Sigmoid colon (tissue), 4 donors: ENCODE results near the gene TUB.

Experiments
- CTCF ChIP-seq, 4 experiments: fragments of 450-650 bp in 3 of 4; fragments of 200-600 bp in 1 of 4; IDR thresholded peaks; one replicate each; pipeline ENCODE4 v1.5.1; 2016 to 2019; ENCODE audit warnings: antibody characterized with exemption in 4 of 4, mild to moderate bottlenecking in 3 of 4, moderate library complexity in 2 of 4
- POLR2A ChIP-seq, 2 donors: fragments of 450-650 bp; IDR thresholded peaks; one replicate each; pipeline ENCODE4 v1.6.1; 2016; ENCODE audit warnings: antibody characterized with exemption in 2 of 2, mild to moderate bottlenecking in 2 of 2, moderate library complexity in 2 of 2
- POLR2AphosphoS5 ChIP-seq, 4 donors: sonication (generic); formaldehyde crosslinking; IDR thresholded peaks; one replicate each; pipeline ENCODE4 v1.6.1; 2017; ENCODE audit warnings: antibody characterized with exemption in 4 of 4

DNA sequence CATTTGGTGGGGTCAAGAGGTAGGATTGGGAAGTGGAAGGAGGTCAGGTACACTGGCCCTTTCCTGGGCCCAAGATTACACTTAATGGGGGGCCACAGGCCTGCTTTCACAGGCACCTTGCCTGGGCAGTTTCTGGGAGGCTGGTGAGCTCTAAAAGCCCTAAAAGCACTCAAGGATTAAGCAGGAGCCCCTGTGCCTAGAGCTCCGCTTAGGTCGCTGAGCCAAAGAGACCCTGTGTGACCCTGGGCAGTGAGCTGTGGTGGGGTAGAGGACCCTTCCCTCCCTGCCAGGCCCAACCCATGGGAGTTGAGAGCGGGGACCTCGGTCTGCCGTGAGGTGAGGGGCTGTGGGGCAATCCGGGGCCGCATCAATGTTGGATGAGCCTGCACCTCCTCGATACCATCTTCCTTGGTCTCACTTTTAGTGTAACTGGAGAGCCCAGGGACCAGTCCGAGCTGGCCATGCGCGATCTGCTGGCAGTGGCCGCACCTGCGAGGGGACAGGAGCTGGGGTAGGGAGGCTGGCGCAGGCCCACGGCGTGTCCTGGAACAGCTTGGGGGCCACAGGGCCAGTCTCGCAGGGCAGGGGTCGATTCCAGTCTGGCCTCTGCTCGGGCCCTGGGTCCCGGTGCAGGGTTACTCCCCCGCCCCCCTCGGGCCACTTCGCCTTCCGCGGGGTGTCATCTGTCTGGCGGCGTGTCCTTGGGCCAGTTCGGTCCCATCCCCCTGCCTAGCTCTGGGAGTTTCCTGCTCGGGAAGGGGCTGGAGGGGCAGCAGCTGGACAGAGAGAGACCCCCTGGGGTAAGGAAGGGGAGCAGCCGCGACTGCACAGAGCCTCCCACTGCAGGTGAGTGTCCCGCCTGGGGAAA lies 49.5 kb upstream of the TUB start:
- TF ChIP-seq CTCF (IDR thresholded peaks at IDR 0.05) (no peak), POLR2A (IDR thresholded peaks at IDR 0.05) (no peak), POLR2AphosphoS5 (IDR thresholded peaks at IDR 0.05) (no peak)
